ENCODE results near the gene MRC2. TPM values are rescaled to one million over a fixed set of nuclear protein-coding genes. Genes with fewer than 3 reads are reported as not detected.
A peak's percentile ranks its signal among the peaks of the same experiment; 100 is the strongest.
"Not testable (repeated sequence)": the region's sequence is repeated elsewhere in the genome, so short reads cannot be mapped to it uniquely, and the experiment has no call there.

MRC2 gene
- total RNA-seq, 2 donors from 2014 or later, result 7.0 to 22.1 TPM

GRCh38 chr17:62692159-62692651 is 64.7 kb downstream of the MRC2 start:
- no peak for DNase-seq
- Histone ChIP-seq H3K27ac (no peak overlapping the region), H3K36me3 (replicated peaks in 1 of 2; ENCODE audit: insufficient read depth in 1 of 2, low read depth in 2 of 2) (no peaks in the 10 kb centered on the region), H3K4me3 (no peak overlapping the region), H3K9me3 (no peaks in the 10 kb centered on the region), H3K27me3 (no peaks in the 10 kb centered on the region), H3K4me1 (no peaks in the 10 kb centered on the region)
- TF ChIP-seq CTCF (IDR thresholded peaks at IDR 0.05) (no peak), POLR2A (IDR thresholded peaks at IDR 0.05) (no peak)
- 83 to 93% methylated on average over 11 to 20 of the region's 20 CpGs for WGBS, 2 donors
- no peak for ATAC-seq
- intact Hi-C loops (cut with DNase I), result no loop called here

GRCh38 chr17:62692721-62693431 is 65.4 kb downstream of the MRC2 start:
- 59 to 65% methylated on average over 3 to 9 of the region's 14 CpGs for WGBS, 2 donors
- intact Hi-C loops (cut with DNase I), result no loop called here
- H3K36me3 ChIP-seq (replicated peaks in 1 of 2; ENCODE audit: insufficient read depth in 1 of 2, low read depth in 2 of 2), result no peaks in the 10 kb centered on the region
- no peaks in the 10 kb centered on the region for H3K4me1 ChIP-seq
- H3K27ac ChIP-seq, result no peak overlapping the region
- no peaks in the 10 kb centered on the region for H3K27me3 ChIP-seq
- DNase-seq (no peak), ATAC-seq (no peak)
- no peaks in the 10 kb centered on the region for H3K9me3 ChIP-seq
- no peak overlapping the region for H3K4me3 ChIP-seq
- peak in 2 of 7 experiments; percentile 6 to 11 for TF ChIP-seq CTCF (IDR thresholded peaks at IDR 0.05)
- no peak for TF ChIP-seq POLR2A (IDR thresholded peaks at IDR 0.05)

- no peak overlapping the region for H3K27ac ChIP-seq
- H3K27me3 ChIP-seq, result no peaks in the 10 kb centered on the region
- H3K36me3 ChIP-seq (replicated peaks in 1 of 2; ENCODE audit: insufficient read depth in 1 of 2, low read depth in 2 of 2), result no peaks in the 10 kb centered on the region
- ATAC-seq (no peak), DNase-seq (no peak)
- no peak overlapping the region for H3K4me3 ChIP-seq
- no peaks in the 10 kb centered on the region for H3K4me1 ChIP-seq
- intact Hi-C loops (cut with DNase I), result no loop called here
- H3K9me3 ChIP-seq, result no peaks in the 10 kb centered on the region
- 72 to 78% methylated on average over 13 to 19 of the region's 19 CpGs for WGBS, 2 donors
- no peak for TF ChIP-seq CTCF (IDR thresholded peaks at IDR 0.05)
- TF ChIP-seq POLR2A (IDR thresholded peaks at IDR 0.05), result no peak
Observed at GRCh38 chr17:62693616-62694409, 66.3 kb downstream of the MRC2 start.

GRCh38 chr17:62695093-62695738 is 67.7 kb downstream of the MRC2 start:
- H3K9me3 ChIP-seq; H3K4me3 ChIP-seq; ATAC-seq; intact Hi-C loops (cut with DNase I); H3K36me3 ChIP-seq (replicated peaks in 1 of 2; ENCODE audit: insufficient read depth in 1 of 2, low read depth in 2 of 2); H3K27ac ChIP-seq; DNase-seq; H3K4me1 ChIP-seq; H3K27me3 ChIP-seq: not testable (repeated sequence)
- WGBS, 2 donors, result 88 to 100% methylated on average over 1 to 5 of the region's 5 CpGs

- intact Hi-C loops (cut with DNase I), result no loop called here
- Histone ChIP-seq H3K27me3 (no peaks in the 10 kb centered on the region), H3K9me3 (no peaks in the 10 kb centered on the region), H3K36me3 (replicated peaks in 1 of 2; ENCODE audit: insufficient read depth in 1 of 2, low read depth in 2 of 2) (no peaks in the 10 kb centered on the region), H3K4me1 (no peaks in the 10 kb centered on the region), H3K27ac (no peak overlapping the region), H3K4me3 (no peak overlapping the region)
- ATAC-seq (no peak), DNase-seq (no peak)
- no peak for TF ChIP-seq CTCF (IDR thresholded peaks at IDR 0.05)
- TF ChIP-seq POLR2A (IDR thresholded peaks at IDR 0.05), result no peak
- 75 to 77% methylated on average over 9 to 10 of the region's 10 CpGs for WGBS, 2 donors
Observed at GRCh38 chr17:62696256-62696655, 68.8 kb downstream of the MRC2 start.
